Measurements from ENCODE around the gene MTX1.
A peak's percentile ranks its signal among the peaks of the same experiment; 100 is the strongest.

Gene MTX1

DNA sequence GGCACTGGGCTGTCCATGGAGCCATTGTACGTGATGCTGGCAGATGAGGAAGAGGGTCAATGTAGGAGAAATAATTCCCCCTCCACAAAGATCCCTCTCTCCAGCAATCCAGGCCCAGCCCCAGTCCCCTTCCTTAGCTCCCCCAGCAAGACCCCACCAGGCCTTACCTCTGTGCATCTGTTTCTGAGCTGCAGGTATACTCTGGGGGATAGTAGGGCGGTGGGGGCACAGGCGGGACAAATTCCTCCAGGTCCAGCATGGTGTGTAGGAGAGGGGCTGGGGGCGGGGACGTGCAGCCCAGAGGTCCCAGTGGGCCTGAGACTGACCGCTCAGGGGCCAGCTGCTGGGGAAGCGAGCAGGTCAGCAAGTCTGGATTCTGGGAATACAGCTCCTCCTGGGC lies 43.1 kb downstream of the MTX1 start:
- peaks cover 38% of the 10 kb centered on the region for H3K36me3 ChIP-seq (ENCODE audit: low read depth)
- no peaks in the 10 kb centered on the region for H3K9me3 ChIP-seq (ENCODE audit: severe bottlenecking)
- H3K4me1 ChIP-seq (ENCODE audit: insufficient read depth, poor library complexity, severe bottlenecking), result peaks cover 5% of the 10 kb centered on the region
- H3K27me3 ChIP-seq (ENCODE audit: insufficient read depth, poor library complexity, severe bottlenecking), result no peaks in the 10 kb centered on the region
- no peak overlapping the region for H3K4me3 ChIP-seq (ENCODE audit: severe bottlenecking)
- TF ChIP-seq, protein P1, sequence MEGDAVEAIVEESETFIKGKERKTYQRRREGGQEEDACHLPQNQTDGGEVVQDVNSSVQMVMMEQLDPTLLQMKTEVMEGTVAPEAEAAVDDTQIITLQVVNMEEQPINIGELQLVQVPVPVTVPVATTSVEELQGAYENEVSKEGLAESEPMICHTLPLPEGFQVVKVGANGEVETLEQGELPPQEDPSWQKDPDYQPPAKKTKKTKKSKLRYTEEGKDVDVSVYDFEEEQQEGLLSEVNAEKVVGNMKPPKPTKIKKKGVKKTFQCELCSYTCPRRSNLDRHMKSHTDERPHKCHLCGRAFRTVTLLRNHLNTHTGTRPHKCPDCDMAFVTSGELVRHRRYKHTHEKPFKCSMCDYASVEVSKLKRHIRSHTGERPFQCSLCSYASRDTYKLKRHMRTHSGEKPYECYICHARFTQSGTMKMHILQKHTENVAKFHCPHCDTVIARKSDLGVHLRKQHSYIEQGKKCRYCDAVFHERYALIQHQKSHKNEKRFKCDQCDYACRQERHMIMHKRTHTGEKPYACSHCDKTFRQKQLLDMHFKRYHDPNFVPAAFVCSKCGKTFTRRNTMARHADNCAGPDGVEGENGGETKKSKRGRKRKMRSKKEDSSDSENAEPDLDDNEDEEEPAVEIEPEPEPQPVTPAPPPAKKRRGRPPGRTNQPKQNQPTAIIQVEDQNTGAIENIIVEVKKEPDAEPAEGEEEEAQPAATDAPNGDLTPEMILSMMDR (IDR thresholded peaks at IDR 0.05; ENCODE audit: poor library complexity, severe bottlenecking), result no peak
- no peak overlapping the region for H3K27ac ChIP-seq (ENCODE audit: poor library complexity, severe bottlenecking)
- DNase-seq (ENCODE audit: low spot score) (no peak), ATAC-seq (ENCODE audit: low read depth) (no peak)

DNA sequence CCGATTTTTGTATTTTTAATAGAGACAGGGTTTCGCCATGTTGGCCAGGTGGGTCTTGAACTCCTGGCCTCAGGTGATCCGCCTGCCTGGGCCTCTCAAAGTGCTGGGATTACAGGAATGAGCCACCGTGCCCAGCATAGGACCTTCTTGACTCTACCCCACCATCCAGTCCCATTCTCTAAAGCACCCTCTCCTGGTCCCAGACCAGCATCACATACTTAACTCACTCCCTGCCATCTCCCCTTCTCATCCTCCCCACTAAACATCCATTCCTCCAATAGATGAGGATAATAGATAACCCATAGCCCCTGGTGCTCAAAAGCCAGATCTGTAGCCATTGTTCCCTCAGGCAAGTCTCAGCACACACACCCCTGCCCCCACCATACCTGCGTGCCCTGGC lies 44.7 kb downstream of the MTX1 start:
- DNase-seq (ENCODE audit: low spot score), result no peak
- no peak for ATAC-seq (ENCODE audit: low read depth)
- Histone ChIP-seq H3K4me1 (ENCODE audit: insufficient read depth, poor library complexity, severe bottlenecking) (peaks cover 5% of the 10 kb centered on the region), H3K27me3 (ENCODE audit: insufficient read depth, poor library complexity, severe bottlenecking) (no peaks in the 10 kb centered on the region), H3K36me3 (ENCODE audit: low read depth) (peaks cover 29% of the 10 kb centered on the region), H3K4me3 (ENCODE audit: severe bottlenecking) (peak overlapping the region; percentile 57), H3K9me3 (ENCODE audit: severe bottlenecking) (no peaks in the 10 kb centered on the region), H3K27ac (ENCODE audit: poor library complexity, severe bottlenecking) (peak overlapping the region; percentile 65)
- TF ChIP-seq, protein P1 (IDR thresholded peaks at IDR 0.05; ENCODE audit: poor library complexity, severe bottlenecking), result no peak

DNA sequence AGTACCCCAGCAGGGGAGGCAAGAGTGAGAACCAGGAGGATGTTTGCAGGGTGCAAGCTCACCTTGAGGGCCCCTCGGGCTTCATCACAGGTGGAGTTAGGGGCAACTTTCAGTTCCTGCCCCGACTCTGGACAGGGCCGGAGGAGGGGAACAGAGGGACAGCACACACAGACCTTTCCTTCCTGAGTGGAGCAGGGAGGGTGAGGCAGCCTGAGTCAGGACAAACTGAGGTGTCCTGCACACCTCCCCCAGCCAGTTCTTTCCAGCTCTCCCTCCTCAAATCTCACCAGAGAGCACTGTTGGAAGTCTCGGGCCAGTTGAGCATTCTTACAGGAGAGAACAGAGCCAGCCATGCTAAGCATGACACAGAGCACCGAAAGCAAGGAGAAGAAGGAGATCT lies 45.3 kb downstream of the MTX1 start:
- H3K27ac ChIP-seq (ENCODE audit: poor library complexity, severe bottlenecking), result peak overlapping the region; percentile 65
- peak; percentile 15; the same call in 1 of the 3 replicates for ATAC-seq (ENCODE audit: low read depth)
- H3K36me3 ChIP-seq (ENCODE audit: low read depth), result peaks cover 29% of the 10 kb centered on the region
- no peaks in the 10 kb centered on the region for H3K27me3 ChIP-seq (ENCODE audit: insufficient read depth, poor library complexity, severe bottlenecking)
- TF ChIP-seq, protein P1 (IDR thresholded peaks at IDR 0.05; ENCODE audit: poor library complexity, severe bottlenecking), result no peak
- peaks cover 5% of the 10 kb centered on the region for H3K4me1 ChIP-seq (ENCODE audit: insufficient read depth, poor library complexity, severe bottlenecking)
- H3K4me3 ChIP-seq (ENCODE audit: severe bottlenecking), result peak overlapping the region; percentile 57
- H3K9me3 ChIP-seq (ENCODE audit: severe bottlenecking), result no peaks in the 10 kb centered on the region
- DNase-seq (ENCODE audit: low spot score), result no peak

DNA sequence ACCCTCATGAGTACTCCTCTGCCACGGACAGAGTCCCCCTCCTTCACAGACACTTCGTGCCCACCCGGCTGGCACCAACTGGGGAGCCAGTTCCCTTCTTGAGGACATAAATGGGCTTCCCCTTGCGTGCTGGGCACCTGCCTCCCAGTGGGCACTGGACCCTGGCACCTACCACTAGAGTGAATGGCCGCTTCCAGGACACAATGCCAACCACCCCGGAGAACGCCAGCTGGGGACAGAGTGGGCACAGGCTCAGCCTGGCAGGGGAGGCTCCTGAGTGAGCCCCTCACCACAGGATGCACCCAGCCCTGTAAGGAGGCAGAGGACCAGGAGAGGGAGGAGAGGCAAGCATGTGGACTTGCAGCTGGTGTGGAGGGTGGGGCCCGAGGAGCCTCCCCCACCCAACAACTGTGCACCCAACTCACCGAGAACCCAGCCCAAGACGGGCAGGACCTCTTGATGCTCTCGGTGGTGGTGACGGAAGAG lies 45.8 kb downstream of the MTX1 start:
- ATAC-seq (ENCODE audit: low read depth) (no peak; the same call in none of the 3 replicates), DNase-seq (ENCODE audit: low spot score) (no peak)
- Histone ChIP-seq H3K27me3 (ENCODE audit: insufficient read depth, poor library complexity, severe bottlenecking) (no peaks in the 10 kb centered on the region), H3K27ac (ENCODE audit: poor library complexity, severe bottlenecking) (peak overlapping the region; percentile 65), H3K9me3 (ENCODE audit: severe bottlenecking) (no peaks in the 10 kb centered on the region), H3K36me3 (ENCODE audit: low read depth) (peaks cover 25% of the 10 kb centered on the region), H3K4me3 (ENCODE audit: severe bottlenecking) (peak overlapping the region; percentile 57), H3K4me1 (ENCODE audit: insufficient read depth, poor library complexity, severe bottlenecking) (peaks cover 5% of the 10 kb centered on the region)
- TF ChIP-seq, protein P1 (IDR thresholded peaks at IDR 0.05; ENCODE audit: poor library complexity, severe bottlenecking), result no peak

DNA sequence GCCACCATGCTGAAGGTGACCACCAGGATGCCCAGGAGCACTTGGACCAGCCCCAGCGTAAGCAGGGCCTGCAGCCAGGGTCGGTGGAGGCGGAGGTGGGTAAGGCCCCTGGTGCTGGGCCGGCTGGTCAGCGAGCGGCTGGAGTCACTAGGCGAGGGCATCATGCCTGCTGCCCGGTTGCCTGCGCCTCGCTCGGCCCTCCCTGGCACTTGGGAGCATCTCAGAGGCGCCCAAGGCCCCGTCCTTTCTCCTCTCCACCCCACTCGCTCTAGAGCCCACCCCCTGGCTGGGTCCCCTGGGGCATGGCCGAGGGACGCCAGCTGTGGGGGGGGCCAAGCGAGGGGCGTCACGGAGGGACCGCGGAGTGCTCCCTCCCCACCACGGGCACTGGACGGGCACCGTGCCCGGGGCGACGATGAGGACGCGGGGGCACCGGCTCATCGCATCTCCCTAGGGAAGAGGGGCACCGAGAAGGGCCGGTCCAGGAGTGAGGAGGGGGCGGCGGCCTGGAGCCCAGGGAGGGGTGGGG lies 46.3 kb downstream of the MTX1 start:
- peaks cover 5% of the 10 kb centered on the region for H3K4me1 ChIP-seq (ENCODE audit: insufficient read depth, poor library complexity, severe bottlenecking)
- peak; percentile 64 for DNase-seq (ENCODE audit: low spot score)
- H3K36me3 ChIP-seq (ENCODE audit: low read depth), result peaks cover 28% of the 10 kb centered on the region
- no peaks in the 10 kb centered on the region for H3K27me3 ChIP-seq (ENCODE audit: insufficient read depth, poor library complexity, severe bottlenecking)
- no peaks in the 10 kb centered on the region for H3K9me3 ChIP-seq (ENCODE audit: severe bottlenecking)
- peak overlapping the region; percentile 57 for H3K4me3 ChIP-seq (ENCODE audit: severe bottlenecking)
- H3K27ac ChIP-seq (ENCODE audit: poor library complexity, severe bottlenecking), result peak overlapping the region; percentile 65
- TF ChIP-seq, protein P1 (IDR thresholded peaks at IDR 0.05; ENCODE audit: poor library complexity, severe bottlenecking), result no peak
- peak; percentile 19 for ATAC-seq (ENCODE audit: low read depth)
